ENCODE results near the gene SUCNR1. TPM values are rescaled to one million over a fixed set of nuclear protein-coding genes. Genes with fewer than 3 reads are reported as not detected.

The SUCNR1 gene
- total RNA-seq, 1 donor from 2014 or later: 2.7 TPM

- ATAC-seq (peak; percentile 32 to 39), DNase-seq (no peak)
- TF ChIP-seq, protein P1, sequence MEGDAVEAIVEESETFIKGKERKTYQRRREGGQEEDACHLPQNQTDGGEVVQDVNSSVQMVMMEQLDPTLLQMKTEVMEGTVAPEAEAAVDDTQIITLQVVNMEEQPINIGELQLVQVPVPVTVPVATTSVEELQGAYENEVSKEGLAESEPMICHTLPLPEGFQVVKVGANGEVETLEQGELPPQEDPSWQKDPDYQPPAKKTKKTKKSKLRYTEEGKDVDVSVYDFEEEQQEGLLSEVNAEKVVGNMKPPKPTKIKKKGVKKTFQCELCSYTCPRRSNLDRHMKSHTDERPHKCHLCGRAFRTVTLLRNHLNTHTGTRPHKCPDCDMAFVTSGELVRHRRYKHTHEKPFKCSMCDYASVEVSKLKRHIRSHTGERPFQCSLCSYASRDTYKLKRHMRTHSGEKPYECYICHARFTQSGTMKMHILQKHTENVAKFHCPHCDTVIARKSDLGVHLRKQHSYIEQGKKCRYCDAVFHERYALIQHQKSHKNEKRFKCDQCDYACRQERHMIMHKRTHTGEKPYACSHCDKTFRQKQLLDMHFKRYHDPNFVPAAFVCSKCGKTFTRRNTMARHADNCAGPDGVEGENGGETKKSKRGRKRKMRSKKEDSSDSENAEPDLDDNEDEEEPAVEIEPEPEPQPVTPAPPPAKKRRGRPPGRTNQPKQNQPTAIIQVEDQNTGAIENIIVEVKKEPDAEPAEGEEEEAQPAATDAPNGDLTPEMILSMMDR (IDR thresholded peaks at IDR 0.05): no peak
- H3K4me3 ChIP-seq: no peak overlapping the region
- no peaks in the 10 kb centered on the region for H3K36me3 ChIP-seq
- intact Hi-C loops (cut with DNase I): no loop called here
- H3K4me1 ChIP-seq: peaks cover 9% of the 10 kb centered on the region
- no peaks in the 10 kb centered on the region for H3K9me3 ChIP-seq
- H3K27me3 ChIP-seq (ENCODE audit: low read depth): no peaks in the 10 kb centered on the region
- peak overlapping the region; percentile 51 for H3K27ac ChIP-seq
Measured at GRCh38 chr3:151875759-151876158, 2.3 kb downstream of the SUCNR1 start.

- Histone ChIP-seq H3K36me3 (no peaks in the 10 kb centered on the region), H3K4me1 (peaks cover 4% of the 10 kb centered on the region), H3K27me3 (ENCODE audit: low read depth) (no peaks in the 10 kb centered on the region), H3K27ac (no peak overlapping the region), H3K9me3 (no peaks in the 10 kb centered on the region), H3K4me3 (no peak overlapping the region)
- ATAC-seq: no peak
- TF ChIP-seq, protein P1 (IDR thresholded peaks at IDR 0.05): no peak
- DNase-seq: no peak
- intact Hi-C loops (cut with DNase I): no loop called here
Measured at GRCh38 chr3:151877269-151877668, 3.8 kb downstream of the SUCNR1 start.

DNA sequence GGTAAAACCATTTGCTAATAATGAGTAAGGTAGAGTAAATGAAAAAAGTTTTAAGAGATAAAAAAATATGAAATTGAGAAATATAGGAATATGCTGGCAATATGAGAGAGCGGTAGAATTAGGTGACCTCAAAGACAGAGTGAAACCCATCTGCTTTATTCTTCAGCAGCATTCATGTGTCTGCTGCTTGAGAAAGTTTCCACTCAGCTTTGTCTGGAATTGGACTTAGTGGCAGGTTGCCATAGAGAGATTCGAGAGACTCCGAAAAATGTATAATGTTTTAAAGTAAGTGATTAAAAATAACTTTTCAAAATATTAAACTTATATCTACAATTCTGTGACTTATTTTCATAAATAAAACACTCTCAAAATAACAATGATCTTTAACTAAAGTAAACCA lies 5.0 kb downstream of the SUCNR1 start:
- intact Hi-C loops (cut with DNase I): no loop called here
- TF ChIP-seq, protein P1 (IDR thresholded peaks at IDR 0.05): no peak
- ATAC-seq (no peak), DNase-seq (no peak)
- no peak overlapping the region for H3K27ac ChIP-seq
- H3K4me1 ChIP-seq: no peaks in the 10 kb centered on the region
- H3K36me3 ChIP-seq: no peaks in the 10 kb centered on the region
- H3K9me3 ChIP-seq: no peaks in the 10 kb centered on the region
- H3K4me3 ChIP-seq: no peak overlapping the region
- H3K27me3 ChIP-seq (ENCODE audit: low read depth): no peaks in the 10 kb centered on the region

DNA sequence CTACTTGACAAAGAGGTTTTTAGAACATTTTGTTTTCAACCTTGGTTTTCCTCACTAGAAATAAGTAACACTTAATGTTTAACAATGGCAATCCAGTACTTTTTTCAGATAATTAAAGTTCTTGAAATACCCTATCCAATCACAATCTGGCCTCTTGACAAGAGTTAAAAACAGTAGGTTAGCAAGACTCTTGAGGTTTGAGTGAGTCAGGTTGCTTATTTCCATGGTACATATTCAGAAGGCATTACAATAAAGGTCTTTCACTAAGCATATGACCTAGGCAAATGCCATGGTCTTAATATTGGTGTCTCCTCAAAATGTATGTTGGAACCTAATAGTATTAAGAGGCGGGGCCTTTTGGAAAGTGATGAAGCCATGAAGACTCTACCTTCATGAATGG lies 5.6 kb downstream of the SUCNR1 start:
- Histone ChIP-seq H3K9me3 (no peaks in the 10 kb centered on the region), H3K4me3 (no peak overlapping the region), H3K36me3 (no peaks in the 10 kb centered on the region), H3K27ac (no peak overlapping the region), H3K27me3 (ENCODE audit: low read depth) (no peaks in the 10 kb centered on the region), H3K4me1 (no peaks in the 10 kb centered on the region)
- intact Hi-C loops (cut with DNase I): no loop called here
- TF ChIP-seq, protein P1 (IDR thresholded peaks at IDR 0.05): no peak
- ATAC-seq: no peak
- no peak for DNase-seq

DNA sequence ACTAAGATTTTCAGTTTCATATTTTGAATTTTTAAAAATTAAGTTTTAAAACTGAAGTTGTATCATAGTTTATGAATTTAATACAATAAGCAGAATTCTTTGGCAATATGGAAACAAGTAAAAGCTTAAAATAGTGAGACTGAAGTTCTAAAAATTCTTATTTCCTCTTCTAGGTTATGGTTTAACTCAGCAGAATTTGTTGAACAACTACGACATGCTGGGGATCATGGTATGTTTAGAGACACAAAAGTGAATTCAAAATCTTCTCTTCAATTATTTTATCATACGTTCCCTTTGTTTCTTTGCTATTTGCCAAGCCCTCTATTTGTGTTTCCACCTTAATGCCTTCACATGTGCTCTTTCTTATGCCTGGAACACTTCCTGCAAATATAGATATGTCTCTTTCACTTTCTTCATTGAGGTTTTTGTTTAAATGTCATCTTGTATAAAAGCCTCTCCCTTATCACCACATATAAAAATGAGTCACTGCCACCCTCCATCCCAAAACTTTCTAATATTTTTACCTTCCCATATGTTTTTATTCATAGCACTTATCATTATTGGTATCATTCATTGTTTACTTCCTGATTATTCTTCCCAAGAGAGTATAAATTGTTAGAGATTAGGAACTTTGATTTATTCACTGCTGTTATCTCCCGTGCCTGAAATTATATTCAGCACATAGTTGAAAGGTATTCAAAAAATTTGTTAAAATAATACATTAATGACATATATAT lies 6.4 kb downstream of the SUCNR1 start:
- H3K36me3 ChIP-seq: no peaks in the 10 kb centered on the region
- DNase-seq (no peak), ATAC-seq (no peak)
- no peaks in the 10 kb centered on the region for H3K9me3 ChIP-seq
- H3K27me3 ChIP-seq (ENCODE audit: low read depth): no peaks in the 10 kb centered on the region
- no peak overlapping the region for H3K4me3 ChIP-seq
- intact Hi-C loops (cut with DNase I): no loop called here
- H3K27ac ChIP-seq: no peak overlapping the region
- TF ChIP-seq, protein P1 (IDR thresholded peaks at IDR 0.05): no peak
- no peaks in the 10 kb centered on the region for H3K4me1 ChIP-seq

Measured in lower lobe of right lung (tissue), 2 donors.